Ovary (tissue), 10 donors: Measurements from ENCODE around the gene CHRM1. TPM values are rescaled to one million over a fixed set of nuclear protein-coding genes. Genes with fewer than 3 reads are reported as not detected.

Experiments
- DNase-seq, 5 donors: peaks; one replicate each; pipeline ENCODE4 v3.0.0-alpha.2; 2019 to 2020
- H3K27ac ChIP-seq, 2 donors: fragments of 200-600 bp; one replicate each; pipeline versions ENCODE4 v1.5.1 to v1.8.0; 2019 to 2022
- H3K27me3 ChIP-seq: fragments of 200-600 bp; one replicate; pipeline ENCODE4 v1.8.0; 2022
- H3K36me3 ChIP-seq: fragments of 200-600 bp; sonication (generic); one replicate; pipeline ENCODE4 v1.5.1; 2019
- H3K4me1 ChIP-seq: one replicate; pipeline ENCODE4 v1.8.1; 2013; ENCODE audit warnings: mild to moderate bottlenecking, moderate library complexity; ENCODE audit not compliant: insufficient read depth
- H3K4me3 ChIP-seq: fragments of 200-600 bp; sonication (generic); one replicate; pipeline ENCODE4 v1.5.1; 2017
- H3K9me3 ChIP-seq, 2 donors: fragments of 200-600 bp in 1 of 2; sonication (generic) in 1 of 2; one replicate each; pipeline versions ENCODE4 v1.5.1 to v1.8.1; 2013 to 2019; ENCODE audit warnings: mild to moderate bottlenecking in 1 of 2, moderate library complexity in 1 of 2
- EP300 ChIP-seq: sonication (generic); formaldehyde crosslinking; IDR thresholded peaks from one replicate; pipeline ENCODE4 v1.6.1; 2017; ENCODE audit warnings: antibody characterized with exemption
- POLR2A ChIP-seq: fragments of 450-650 bp; IDR thresholded peaks from one replicate; pipeline ENCODE4 v1.6.1; 2017; ENCODE audit warnings: antibody characterized with exemption, mild to moderate bottlenecking, moderate library complexity
- WGBS, 3 donors: extraction: QIAGEN DNeasy Blood & Tissue Kit in 1 of 3; methylation state at CpG; one replicate each; pipeline versions ENCODE4 v1.1.5 to v1.1.7; 2013 to 2017; 5-methylcytosine and 5-hydroxymethylcytosine counted together
- intact Hi-C, 4 donors: fragments of 100-400 bp; cut with DNase I; formaldehyde crosslinking; loops; one replicate each; pipeline versions ENCODE4 v1.11.0 to v1.15.1; 2022 to 2023
- long read RNA-seq, 3 donors: library from polyadenylated mRNA in 2 of 3; unstranded in 2 of 3; transcript quantifications; one replicate each; pipeline ENCODE4 v2.0.0 and lab custom pipeline, GENCODE V29; 2021 to 2026
- polyA plus RNA-seq, 2 donors: library from polyadenylated mRNA; stranded (reverse); fragments of 200-250 nt in 1 of 2; fragments of 350-450 nt in 1 of 2; fragmentation: Illumina TruSeq in 1 of 2; extraction: RNeasy Lipid Tissue Mini Kit (QIAGEN cat#74804) in 1 of 2; gene quantifications; one replicate each; pipeline ENCODE4 v1.2.3, GENCODE V29; 2013 to 2014
- total RNA-seq, 7 donors: library from RNA; depleted of rRNA in 2 of 7; stranded (reverse); fragments of >200 nt in 2 of 7; fragmentation: NEBNext Ultra II Directional in 3 of 7; extraction: Animal tissue kit (Norgen Biotek cat#: 25700) in 3 of 7; gene quantifications; one replicate each; pipeline versions ENCODE4 v1.1.0 to v1.2.4, GENCODE V29; 2016 to 2023
- TF ChIP-seq, protein P1 (sequence below), 3 donors: fragments of 450-650 bp in 2 of 3; fragments of 200-600 bp in 1 of 3; IDR thresholded peaks; one replicate each; pipeline versions ENCODE4 v1.5.1 to v1.8.0; 2016 to 2022; ENCODE audit warnings: antibody characterized with exemption in 3 of 3, mild to moderate bottlenecking in 1 of 3
- donor health status: DM: no; HTN: no; CAD: no; lungs with moderate emphysema.
- donor health status: DM: no; HTN: no; CAD: no.
- donor health status: Bipolar disorder and iron deficiency.
- donor health status: DM: yes; HTN: yes; CAD: no.
- donor health status: DM: no; HTN: no; CAD: no.
- donor health status: DM: yes; HTN: yes; CAD: no.

The CHRM1 gene
- total RNA-seq (not detected), polyA plus RNA-seq (not detected)
- long read RNA-seq, donor 1 = 0 reads
- long read RNA-seq, donor 2 = 0 reads
- long read RNA-seq, donor 3 = 0 reads

DNA sequence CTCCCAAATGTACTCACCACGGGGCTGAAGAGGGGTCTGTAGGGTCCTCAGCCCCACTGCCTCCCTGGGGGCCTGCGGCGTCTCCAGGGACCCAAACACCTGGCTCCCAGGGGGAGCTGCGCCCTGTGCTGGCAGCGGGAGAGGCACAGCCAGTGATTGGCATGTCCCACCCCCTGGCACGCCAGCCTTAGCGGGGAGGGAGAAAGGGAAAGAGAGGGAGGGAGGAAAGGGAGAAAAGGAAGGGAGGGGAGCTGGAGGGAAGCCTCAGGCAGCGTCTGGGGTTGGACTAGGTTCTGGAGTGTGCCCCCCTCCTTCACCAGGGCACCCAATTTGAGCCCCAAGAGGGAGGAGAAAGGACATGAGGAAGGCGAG lies at the start of gene CHRM1:
Gene CHRM1, minus strand, starts transcription at position 163 of the 372 bp plus-strand sequence. CDS start 10,263 bp downstream, outside the sequence.
- Histone ChIP-seq H3K4me3 (no peak within 1 kb of the TSS), H3K27ac (no peak within 1 kb of the TSS), H3K27me3 (no peaks in the 10 kb centered on the region), H3K36me3 (no peaks in the 10 kb centered on the region), H3K4me1 (no peaks in the 10 kb centered on the region), H3K9me3 (peaks cover 0 to 3% of the 10 kb centered on the region in 2 donors)
- WGBS, 3 donors = 24 to 28% (median 24%) methylated on average over 9 of the region's 9 CpGs
- TF ChIP-seq EP300 (no peak), POLR2A (no peak)
- TF ChIP-seq, protein P1, sequence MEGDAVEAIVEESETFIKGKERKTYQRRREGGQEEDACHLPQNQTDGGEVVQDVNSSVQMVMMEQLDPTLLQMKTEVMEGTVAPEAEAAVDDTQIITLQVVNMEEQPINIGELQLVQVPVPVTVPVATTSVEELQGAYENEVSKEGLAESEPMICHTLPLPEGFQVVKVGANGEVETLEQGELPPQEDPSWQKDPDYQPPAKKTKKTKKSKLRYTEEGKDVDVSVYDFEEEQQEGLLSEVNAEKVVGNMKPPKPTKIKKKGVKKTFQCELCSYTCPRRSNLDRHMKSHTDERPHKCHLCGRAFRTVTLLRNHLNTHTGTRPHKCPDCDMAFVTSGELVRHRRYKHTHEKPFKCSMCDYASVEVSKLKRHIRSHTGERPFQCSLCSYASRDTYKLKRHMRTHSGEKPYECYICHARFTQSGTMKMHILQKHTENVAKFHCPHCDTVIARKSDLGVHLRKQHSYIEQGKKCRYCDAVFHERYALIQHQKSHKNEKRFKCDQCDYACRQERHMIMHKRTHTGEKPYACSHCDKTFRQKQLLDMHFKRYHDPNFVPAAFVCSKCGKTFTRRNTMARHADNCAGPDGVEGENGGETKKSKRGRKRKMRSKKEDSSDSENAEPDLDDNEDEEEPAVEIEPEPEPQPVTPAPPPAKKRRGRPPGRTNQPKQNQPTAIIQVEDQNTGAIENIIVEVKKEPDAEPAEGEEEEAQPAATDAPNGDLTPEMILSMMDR (IDR thresholded peaks at IDR 0.05) = no peak
- intact Hi-C loops = no loop called here
- no peak for DNase-seq

- Histone ChIP-seq H3K4me3 (no peak overlapping the region), H3K4me1 (no peaks in the 10 kb centered on the region), H3K9me3 (no peaks in the 10 kb centered on the region), H3K27me3 (no peaks in the 10 kb centered on the region), H3K36me3 (no peaks in the 10 kb centered on the region), H3K27ac (no peak overlapping the region)
- intact Hi-C loops = no loop called here
- DNase-seq = no peak
- 40 to 48% (median 46%) methylated on average over 2 of the region's 2 CpGs for WGBS, 3 donors
- TF ChIP-seq POLR2A (no peak), EP300 (no peak)
- TF ChIP-seq, protein P1 (IDR thresholded peaks at IDR 0.05) = no peak
Observed at GRCh38 chr11:62965574-62965973, 44.4 kb upstream of the CHRM1 start.

DNA sequence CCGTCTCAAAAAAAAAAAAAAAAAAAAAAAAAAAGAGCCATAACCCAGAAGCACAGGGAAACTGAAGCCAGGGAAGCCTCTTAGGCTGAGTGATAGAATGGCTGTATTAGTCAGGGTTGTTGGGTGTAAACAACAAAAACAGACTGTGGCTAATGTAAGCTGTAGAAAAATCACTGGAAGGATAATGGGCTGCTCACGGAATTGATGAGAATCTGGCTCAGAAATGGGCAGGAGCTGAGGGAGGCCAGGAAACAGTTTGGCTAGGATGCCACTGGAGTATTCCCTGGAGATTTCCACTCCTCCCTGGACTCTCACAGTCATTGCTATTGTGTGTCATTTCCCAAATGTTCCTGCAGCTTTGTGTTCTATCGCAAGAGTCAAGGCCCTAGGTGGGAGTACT lies 41.2 kb upstream of the CHRM1 start:
- no peaks in the 10 kb centered on the region for H3K27me3 ChIP-seq
- peaks cover 1% of the 10 kb centered on the region for H3K4me1 ChIP-seq
- DNase-seq = no peak
- no peak for TF ChIP-seq POLR2A
- TF ChIP-seq, protein P1 (IDR thresholded peaks at IDR 0.05) = no peak
- TF ChIP-seq EP300 = no peak
- intact Hi-C loops = no loop called here
- H3K36me3 ChIP-seq = no peaks in the 10 kb centered on the region
- no peak overlapping the region for H3K27ac ChIP-seq
- no peaks in the 10 kb centered on the region for H3K9me3 ChIP-seq
- H3K4me3 ChIP-seq = no peak overlapping the region
- WGBS, 3 donors = 53 to 76% (median 56%) methylated on average over 3 of the region's 3 CpGs

DNA sequence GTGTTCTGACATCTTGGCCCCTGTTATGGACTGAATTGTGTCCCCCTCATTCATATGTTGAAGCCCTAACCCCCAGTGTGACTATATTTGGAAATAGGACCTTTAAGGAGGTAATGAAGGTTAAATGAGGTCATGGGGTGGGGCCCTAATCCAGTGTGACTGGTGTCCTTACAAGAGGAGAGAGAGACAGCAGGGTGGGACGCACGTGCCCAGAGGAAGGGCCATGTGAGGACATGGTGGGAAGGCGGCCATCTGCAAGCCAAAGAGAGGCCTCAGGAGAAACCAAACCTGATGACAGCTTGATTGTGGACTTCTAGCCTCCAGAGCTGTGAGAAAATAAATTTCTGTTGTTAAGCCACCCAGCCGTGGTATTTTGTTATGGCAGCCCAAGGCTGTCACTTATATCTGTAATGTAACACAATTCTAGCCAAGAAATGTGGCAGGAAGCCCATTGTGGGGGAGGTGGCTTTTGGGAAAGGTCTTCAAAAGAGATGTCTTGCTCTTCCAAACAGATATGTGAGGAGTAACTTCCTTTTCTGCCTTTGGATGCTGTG lies 39.9 kb upstream of the CHRM1 start:
- DNase-seq = no peak
- Histone ChIP-seq H3K9me3 (no peaks in the 10 kb centered on the region), H3K27ac (no peak overlapping the region), H3K36me3 (no peaks in the 10 kb centered on the region), H3K4me3 (no peak overlapping the region), H3K4me1 (peaks cover 1% of the 10 kb centered on the region), H3K27me3 (no peaks in the 10 kb centered on the region)
- TF ChIP-seq EP300 = no peak
- TF ChIP-seq, protein P1 (IDR thresholded peaks at IDR 0.05) = no peak
- no peak for TF ChIP-seq POLR2A
- WGBS, 3 donors = 64 to 72% (median 68%) methylated on average over 4 of the region's 4 CpGs
- intact Hi-C loops = no loop called here
